H1 (cell line): ENCODE data around the gene SLC18A3. TPM values are rescaled to one million over a fixed set of nuclear protein-coding genes. Genes with fewer than 3 reads are reported as not detected.

Experiments used
- CTCF ChIA-PET: fragments of 300-600 bp; sonication (Branson Sonifier 250); formaldehyde crosslinking; loops from one replicate; lab custom pipeline; 2021; ENCODE audit not compliant: partially characterized antibody; lab: Charles Lee
- POLR2A ChIA-PET: fragments of 300-600 bp; sonication (Branson Sonifier 250); formaldehyde crosslinking; loops from one replicate; lab custom pipeline; 2021; ENCODE audit warnings: inconsistent platforms; ENCODE audit not compliant: partially characterized antibody; lab: Charles Lee
- DNase-seq, 2 experiments: peaks; one replicate each; pipeline versions ENCODE4 v3.0.0 to v3.0.0-alpha.2; 2010 to 2022; ENCODE audit warnings: low spot score in 2 of 2, low read depth in 1 of 2, mixed read lengths in 1 of 2
- FAIRE-seq: peaks from 2 replicates; lab custom pipeline; 2011; peaks lifted over from hg19 to GRCh38; lab: Jason Lieb, UNC
- H2AFZ ChIP-seq: 2 replicates; pipeline ENCODE4 v1.8.1; 2012; ENCODE audit warnings: low read length, inconsistent platforms
- H2AK5ac ChIP-seq: 2 replicates; pipeline ENCODE4 v1.6.1; 2013; ENCODE audit warnings: low read depth, low read length
- H2BK120ac ChIP-seq: replicated peaks from 2 replicates; pipeline ENCODE3; 2013; ENCODE audit warnings: low read depth, low read length, inconsistent platforms
- H2BK12ac ChIP-seq: 2 replicates; pipeline ENCODE4 v1.6.1; 2013; ENCODE audit warnings: low read depth, low read length
- H2BK15ac ChIP-seq: 2 replicates; pipeline ENCODE4 v1.6.1; 2013; ENCODE audit warnings: low read length
- H2BK20ac ChIP-seq: 2 replicates; pipeline ENCODE4 v1.6.1; 2013; ENCODE audit warnings: low read length
- H2BK5ac ChIP-seq: 2 replicates; pipeline ENCODE4 v1.6.1; 2013; ENCODE audit warnings: low read depth, low read length
- H3K14ac ChIP-seq: 2 replicates; pipeline ENCODE4 v1.6.1; 2013; ENCODE audit warnings: inconsistent platforms; ENCODE audit not compliant: insufficient read length
- H3K18ac ChIP-seq: 2 replicates; pipeline ENCODE4 v1.6.1; 2013; ENCODE audit warnings: low read length; ENCODE audit errors: extremely low read depth
- H3K23ac ChIP-seq: 2 replicates; pipeline ENCODE4 v1.6.1; 2013; ENCODE audit warnings: inconsistent platforms; ENCODE audit not compliant: insufficient read length
- H3K23me2 ChIP-seq: 2 replicates; pipeline ENCODE4 v1.6.1; 2013; ENCODE audit warnings: low read depth, low read length
- H3K27ac ChIP-seq: 2 replicates; pipeline ENCODE4 v1.6.1; 2011; ENCODE audit warnings: low read depth, low read length, inconsistent platforms
- H3K27me3 ChIP-seq, 4 experiments: replicated peaks in 1 of 4; 1 replicate in 1 of 4; 2 replicates in 3 of 4; pipeline versions ENCODE4 v1.6.1 to v1.8.1; 2011 to 2013; ENCODE audit warnings: low read length in 3 of 4, mild to moderate bottlenecking in 3 of 4, inconsistent platforms in 2 of 4, mixed read lengths in 2 of 4, moderate library complexity in 1 of 4; ENCODE audit not compliant: control insufficient read depth in 3 of 4, insufficient read depth in 3 of 4; ENCODE audit errors: extremely low read depth in 1 of 4
- H3K36me3 ChIP-seq, 4 experiments: 2 replicates each; pipeline versions ENCODE4 v1.6.1 to v1.8.1; 2011 to 2013; ENCODE audit warnings: mild to moderate bottlenecking in 4 of 4, low read length in 3 of 4, moderate library complexity in 2 of 4, control low read depth in 1 of 4, inconsistent platforms in 1 of 4; ENCODE audit not compliant: insufficient read depth in 4 of 4, control insufficient read depth in 2 of 4
- H3K4ac ChIP-seq: replicated peaks from 2 replicates; pipeline ENCODE3; 2013; ENCODE audit warnings: low read length, low read depth, mixed read lengths, inconsistent platforms; ENCODE audit not compliant: insufficient read length
- H3K4me1 ChIP-seq, 4 experiments: replicated peaks in 1 of 4; 1 replicate in 1 of 4; 2 replicates in 3 of 4; pipeline versions ENCODE4 v1.6.1 to v1.8.1; 2011 to 2013; ENCODE audit warnings: low read length in 3 of 4, inconsistent platforms in 2 of 4, mixed read lengths in 1 of 4; ENCODE audit not compliant: insufficient read depth in 4 of 4, control insufficient read depth in 3 of 4
- H3K4me2 ChIP-seq, 2 experiments: 2 replicates each; pipeline versions ENCODE4 v1.6.1 to v1.8.1; 2011 to 2013; ENCODE audit warnings: low read depth in 2 of 2, low read length in 2 of 2, control low read depth in 1 of 2, inconsistent platforms in 1 of 2, mild to moderate bottlenecking in 1 of 2; ENCODE audit not compliant: insufficient read depth in 1 of 2
- H3K4me3 ChIP-seq, 4 experiments: fragments of 200-600, 300-600 bp in 1 of 4; sonication (generic), shearing (Covaris generic), sonication (Bioruptor Twin) in 1 of 4; 2 replicates each; pipeline versions ENCODE4 v1.5.1 to v1.8.1; 2011 to 2016; ENCODE audit warnings: low read length in 4 of 4, low read depth in 3 of 4, control low read depth in 2 of 4, inconsistent platforms in 2 of 4, mild to moderate bottlenecking in 2 of 4, mixed read lengths in 1 of 4, moderate library complexity in 1 of 4; ENCODE audit not compliant: insufficient read depth in 2 of 4; ENCODE audit errors: extremely low read depth in 1 of 4
- H3K56ac ChIP-seq: replicated peaks from 2 replicates; pipeline ENCODE3; 2013; ENCODE audit warnings: low read depth, mild to moderate bottlenecking, mixed read lengths, low read length, inconsistent platforms; ENCODE audit not compliant: insufficient read length
- H3K79me1 ChIP-seq: 2 replicates; pipeline ENCODE4 v1.6.1; 2013; ENCODE audit warnings: low read depth, low read length, control low read depth
- H3K79me2 ChIP-seq, 2 experiments: 2 replicates each; pipeline versions ENCODE4 v1.6.1 to v1.8.1; 2012 to 2013; ENCODE audit warnings: low read length in 2 of 2, mild to moderate bottlenecking in 2 of 2, inconsistent platforms in 1 of 2; ENCODE audit not compliant: insufficient read depth in 2 of 2, control insufficient read depth in 1 of 2
- H3K9ac ChIP-seq, 4 experiments: replicated peaks in 1 of 4; 1 replicate in 1 of 4; 2 replicates in 3 of 4; pipeline versions ENCODE4 v1.6.1 to v1.8.1; 2011 to 2013; ENCODE audit warnings: low read depth in 3 of 4, low read length in 3 of 4, control low read depth in 2 of 4, mild to moderate bottlenecking in 2 of 4, moderate library complexity in 2 of 4, inconsistent platforms in 1 of 4; ENCODE audit errors: extremely low read depth in 1 of 4
- H3K9me3 ChIP-seq, 2 experiments: 2 replicates each; pipeline versions ENCODE4 v1.6.1 to v1.8.1; 2012 to 2013; ENCODE audit warnings: mild to moderate bottlenecking in 2 of 2, moderate library complexity in 2 of 2, control low read depth in 1 of 2, inconsistent platforms in 1 of 2, low read depth in 1 of 2, low read length in 1 of 2, mixed read lengths in 1 of 2; ENCODE audit not compliant: insufficient read depth in 2 of 2
- H4K20me1 ChIP-seq, 2 experiments: replicated peaks in 1 of 2; 2 replicates each; pipeline versions ENCODE3 to v1.8.1; 2011 to 2013; ENCODE audit warnings: inconsistent platforms in 2 of 2, low read length in 2 of 2, mild to moderate bottlenecking in 1 of 2; ENCODE audit not compliant: insufficient read depth in 2 of 2, control insufficient read depth in 1 of 2
- H4K5ac ChIP-seq: 2 replicates; pipeline ENCODE4 v1.6.1; 2013; ENCODE audit warnings: low read length, low read depth, mixed read lengths, inconsistent platforms; ENCODE audit not compliant: insufficient read length
- H4K8ac ChIP-seq: 2 replicates; pipeline ENCODE4 v1.8.0; 2013; ENCODE audit warnings: mild to moderate bottlenecking, moderate library complexity, low read length, inconsistent platforms; ENCODE audit not compliant: insufficient read depth; ENCODE audit errors: extremely low read depth
- H4K91ac ChIP-seq: replicated peaks from 2 replicates; pipeline ENCODE3; 2013; ENCODE audit warnings: low read length, mixed read lengths, inconsistent platforms; ENCODE audit not compliant: insufficient read length
- CHD2 ChIP-seq: IDR thresholded peaks from 2 replicates; pipeline ENCODE4 v1.6.1; 2012; ENCODE audit warnings: low read length, improper control_type of control experiment
- WGBS, 2 experiments: shearing (Covaris generic) in 1 of 2; methylation state at CpG; one replicate each; pipeline versions ENCODE4 v1.1.6 to v1.1.7; 2013 to 2015; ENCODE audit warnings: low lambda C conversion rate in 2 of 2, mixed read lengths in 2 of 2, inconsistent platforms in 1 of 2, low coverage in 1 of 2, missing lambda C conversion rate in 1 of 2; ENCODE audit not compliant: insufficient replicate concordance in 2 of 2, insufficient coverage in 1 of 2, insufficient read length in 1 of 2; ENCODE audit errors: extremely low coverage in 1 of 2, missing lambda C conversion rate in 1 of 2; 5-methylcytosine and 5-hydroxymethylcytosine counted together
- polyA plus RNA-seq, 7 experiments: library from polyadenylated mRNA; depleted of rRNA in 3 of 7; stranded (reverse) in 5 of 7; unstranded in 2 of 7; fragments of >200 nt in 5 of 7; fragments of 200-250 nt in 2 of 7; gene quantifications; 1 replicate in 5 of 7; 2 replicates in 1 of 7; 4 replicates in 1 of 7; pipeline versions ENCODE4 v1.2.1 to v1.2.3, GENCODE V29; 2011 to 2013; ENCODE audit warnings: missing spikeins in 2 of 7, mixed read lengths in 2 of 7
- total RNA-seq: library from RNA; stranded (reverse); fragmentation: NEBNext Ultra II Directional; extraction: Animal tissue kit (Norgen Biotek cat#: 25700); gene quantifications from 2 replicates; pipeline ENCODE4 v1.2.1, GENCODE V29; 2021

SLC18A3 gene
- total and polyA plus RNA-seq, 2 of the 8 experiments (the other 6 are each of a cell fraction or from before 2014, with no cell fraction given), result 0.17 TPM; not detected in 1

DNA sequence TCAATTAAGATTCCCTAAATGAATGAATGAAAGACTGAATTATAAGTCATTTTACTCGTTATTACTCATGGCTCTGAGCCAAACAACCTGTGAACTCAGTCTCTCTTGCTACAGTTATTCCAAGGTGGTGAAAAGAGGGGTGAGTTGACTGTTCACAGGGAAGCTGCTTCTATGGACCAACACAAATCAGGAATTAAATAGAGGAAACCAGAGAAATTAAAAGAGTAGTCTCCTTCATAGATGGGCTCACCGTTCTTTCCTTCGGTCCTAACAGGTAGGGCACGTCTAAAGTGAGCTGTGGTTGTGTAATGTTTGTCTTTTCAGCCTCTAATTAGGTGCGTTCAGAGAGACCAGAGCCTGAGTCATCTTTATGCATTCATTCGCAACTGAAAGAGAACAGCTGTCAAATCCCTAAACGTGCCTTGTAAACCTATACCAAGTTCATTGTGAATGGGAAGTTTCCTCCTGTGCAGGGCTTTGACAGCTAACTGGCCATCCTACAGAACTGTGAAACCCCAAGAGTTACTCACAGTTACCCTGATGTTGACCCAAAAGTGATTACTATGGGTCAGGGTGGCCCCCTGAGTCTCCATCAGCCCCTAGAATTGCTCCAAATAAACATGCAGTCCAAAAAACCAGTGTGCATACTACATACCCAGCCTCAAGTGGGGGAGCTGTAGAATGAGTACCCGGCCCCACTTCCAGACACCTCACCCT lies 51.2 kb downstream of the SLC18A3 start:
- Histone ChIP-seq H2BK15ac (no peak overlapping the region), H3K14ac (no peak overlapping the region), H3K9me3 (peaks cover 0 to 4% of the 10 kb centered on the region in 2 experiments; a peak in 1 of 4 replicates), H3K36me3 (no peaks in the 10 kb centered on the region), H2BK12ac (no peak overlapping the region), H3K4me3 (no peak overlapping the region), H3K56ac (no peak overlapping the region), H2AK5ac (no peak overlapping the region), H3K79me2 (no peaks in the 10 kb centered on the region), H3K18ac (no peak overlapping the region), H3K23me2 (no peaks in the 10 kb centered on the region), H3K79me1 (no peaks in the 10 kb centered on the region), H4K20me1 (no peaks in the 10 kb centered on the region), H3K4me1 (peaks cover 0 to 8% (median under 1%) of the 10 kb centered on the region in 4 experiments; a peak in 1 of 7 replicates), H4K5ac (no peak overlapping the region), H2BK5ac (no peak overlapping the region), H3K4ac (no peak overlapping the region), H3K27ac (no peak overlapping the region), H4K91ac (no peak overlapping the region), H2AFZ (no peak overlapping the region), H3K9ac (no peak overlapping the region), H3K4me2 (no peak overlapping the region), H3K27me3 (peaks cover 0 to 2% (median under 1%) of the 10 kb centered on the region in 4 experiments; a peak in 1 of 7 replicates), H2BK20ac (no peak overlapping the region), H2BK120ac (no peak overlapping the region), H4K8ac (no peak overlapping the region), H3K23ac (no peak overlapping the region)
- CTCF ChIA-PET, result interaction anchor here (0.7 to 1.6 kb wide), 3 partner anchors 27 to 84 kb away, joined by 3 to 5 read pairs (median 5); no protein-coding TSS in a partner anchor
- WGBS, 2 experiments, result 57% methylated on average over 8 of the region's 8 CpGs; no CpG with 5 or more reads in 1 of the 2 experiments
- POLR2A ChIA-PET, result interaction anchor here (1.0 kb wide), 1 partner anchor 117 kb away, joined by 3 read pairs; no protein-coding TSS in a partner anchor
- DNase-seq (no peak), FAIRE-seq (peak; percentile 7)
- no peak for TF ChIP-seq CHD2

Other genes with a start within 250 kb of the SLC18A3 start
- not detected in 2 replicates for gene DRGX, start 214.2 kb upstream of the SLC18A3 start, total RNA-seq
- gene DRGX, start 214.2 kb upstream of the SLC18A3 start, polyA plus RNA-seq (2011; rRNA removed), result not detected in 2 replicates
- 11.9 and 15.8 TPM in 2 replicates for gene ERCC6, start 71.2 kb upstream of the SLC18A3 start, total RNA-seq
- 3.9 and 4.1 TPM in 2 replicates for gene ERCC6, start 71.2 kb upstream of the SLC18A3 start, polyA plus RNA-seq (2011; rRNA removed)
- gene CHAT, start 3.7 kb downstream of the SLC18A3 start, total RNA-seq, result not detected in 2 replicates
- not detected in 2 replicates for gene CHAT, start 3.7 kb downstream of the SLC18A3 start, polyA plus RNA-seq (2011; rRNA removed)
- not detected in 2 replicates for gene C10orf53, start 69.3 kb downstream of the SLC18A3 start, total RNA-seq
- not detected in 2 replicates for gene C10orf53, start 69.3 kb downstream of the SLC18A3 start, polyA plus RNA-seq (2011; rRNA removed)
- 16.3 and 16.6 TPM in 2 replicates for gene OGDHL, start 152.0 kb downstream of the SLC18A3 start, total RNA-seq
- gene OGDHL, start 152.0 kb downstream of the SLC18A3 start, polyA plus RNA-seq (2011; rRNA removed), result 16.1 and 23.2 TPM in 2 replicates